HepG2 (cell line): Measurements from ENCODE around the gene SLC35B2. TPM values are rescaled to one million over a fixed set of nuclear protein-coding genes. Genes with fewer than 3 reads are reported as not detected.

Source experiments
- GATAD1 ChIP-seq: IDR thresholded peaks from 2 replicates; pipeline ENCODE4 v1.6.1; 2016; ENCODE audit warnings: missing genetic modification reagents, missing compliant biosample characterization
- KDM3A ChIP-seq: IDR thresholded peaks from 2 replicates; pipeline ENCODE4 v1.6.1; 2018; ENCODE audit warnings: low read depth, missing compliant biosample characterization
- KDM5B ChIP-seq: sonication (generic); formaldehyde crosslinking; IDR thresholded peaks from 2 replicates; pipeline ENCODE4 v1.4.0; 2020; ENCODE audit warnings: missing genetic modification reagents, mild to moderate bottlenecking, borderline replicate concordance
- NFAT5 ChIP-seq: sonication (generic); formaldehyde crosslinking; IDR thresholded peaks from 2 replicates; pipeline ENCODE4 v1.4.0; 2020; ENCODE audit warnings: missing genetic modification reagents
- NONO ChIP-seq, 2 experiments: fragments of 450-650 bp in 1 of 2; sonication (generic) in 1 of 2; formaldehyde crosslinking in 1 of 2; IDR thresholded peaks in 1 of 2; conservative IDR thresholded peaks in 1 of 2; 2 replicates each; pipeline versions ENCODE4 v1.6.1 to v1.8.0; 2017 to 2022; ENCODE audit warnings: mild to moderate bottlenecking in 1 of 2, missing genetic modification reagents in 1 of 2, moderate library complexity in 1 of 2
- NR2F2 ChIP-seq: IDR thresholded peaks from 2 replicates; pipeline ENCODE4 v1.6.1; 2012; ENCODE audit warnings: low read depth, inconsistent platforms, borderline replicate concordance
- PAWR ChIP-seq: sonication (generic); formaldehyde crosslinking; IDR thresholded peaks from 2 replicates; pipeline ENCODE4 v1.4.0; 2020; ENCODE audit warnings: missing genetic modification reagents, mild to moderate bottlenecking, borderline replicate concordance
- SP1 ChIP-seq, 2 experiments: fragments of 450-650 bp in 1 of 2; sonication (generic) in 1 of 2; formaldehyde crosslinking in 1 of 2; IDR thresholded peaks; 2 replicates each; pipeline versions ENCODE4 v1.4.0 to v1.6.1; 2016 to 2020; ENCODE audit warnings: missing genetic modification reagents in 1 of 2
- SSRP1 ChIP-seq: IDR thresholded peaks from 2 replicates; pipeline ENCODE4 v1.6.1; 2016; ENCODE audit warnings: control low read depth
- ZNF136 ChIP-seq: sonication (generic); formaldehyde crosslinking; IDR thresholded peaks from 2 replicates; pipeline ENCODE4 v1.8.1; 2022; ENCODE audit warnings: low read depth, mild to moderate bottlenecking, moderate library complexity, missing genetic modification reagents
- ZNF292 ChIP-seq: sonication (generic); formaldehyde crosslinking; IDR thresholded peaks from 2 replicates; pipeline ENCODE4 v1.8.1; 2022; ENCODE audit warnings: mild to moderate bottlenecking, low read depth, missing genetic modification reagents, borderline replicate concordance
- ZNF496 ChIP-seq: sonication (generic); formaldehyde crosslinking; IDR thresholded peaks from 2 replicates; pipeline ENCODE4 v1.8.1; 2023; ENCODE audit warnings: mild to moderate bottlenecking, moderate library complexity, missing genetic modification reagents; ENCODE audit not compliant: insufficient replicate concordance
- ZNF557 ChIP-seq: sonication (generic); formaldehyde crosslinking; IDR thresholded peaks from 2 replicates; pipeline ENCODE4 v1.4.0; 2020; ENCODE audit warnings: missing genetic modification reagents
- ZNF567 ChIP-seq: sonication (generic); formaldehyde crosslinking; IDR thresholded peaks from 2 replicates; pipeline ENCODE4 v1.8.1; 2023; ENCODE audit warnings: mild to moderate bottlenecking, missing genetic modification reagents, borderline replicate concordance
- ZNF615 ChIP-seq: sonication (generic); formaldehyde crosslinking; IDR thresholded peaks from 2 replicates; pipeline ENCODE4 v1.5.0; 2020; ENCODE audit warnings: mild to moderate bottlenecking, missing genetic modification reagents, borderline replicate concordance
- ZNF646 ChIP-seq: sonication (generic); formaldehyde crosslinking; IDR thresholded peaks from 2 replicates; pipeline ENCODE4 v1.9.0; 2021; ENCODE audit warnings: mild to moderate bottlenecking, missing genetic modification reagents
- polyA plus RNA-seq, 8 experiments: library from polyadenylated mRNA; depleted of rRNA in 3 of 8; stranded (reverse) in 7 of 8; unstranded in 1 of 8; fragments of >200 nt; fragmentation: Illumina TruSeq in 4 of 8; extraction: Trizol in 4 of 8; gene quantifications; 2 replicates each; pipeline versions ENCODE4 v1.2.1 to v1.2.3, GENCODE V29; 2011 to 2016; ENCODE audit warnings: low read depth in 4 of 8, missing spikeins in 1 of 8, mixed read lengths in 1 of 8; ENCODE audit not compliant: insufficient read depth in 1 of 8
- total RNA-seq, 5 experiments: library from RNA; depleted of rRNA; stranded (reverse); fragments of >200 nt; fragmentation: Illumina TruSeq; extraction: Trizol; gene quantifications; 2 replicates each; pipeline ENCODE4 v1.2.3, GENCODE V29; 2016; ENCODE audit warnings: low read depth in 1 of 5

Gene SLC35B2
- total and polyA plus RNA-seq, 2 of the 13 experiments (the other 11 are each of a cell fraction or from before 2014, with no cell fraction given), result 61.1 to 148 TPM

GRCh38 chr6:44257025-44257752 is at the start of gene SLC35B2 (continued):
- TF ChIP-seq ZNF646 (CRISPR knock-in tag) (no peak), SP1 (IDR thresholded peaks at IDR 0.05) (no peak), SP1 (CRISPR knock-in tag; IDR thresholded peaks at IDR 0.05) (no peak; the same call in 1 of the 2 replicates), GATAD1 (CRISPR knock-in tag) (peak; percentile 92), ZNF557 (CRISPR knock-in tag) (0 out of 2 replicates have a peak, but pooled peaks have one; percentile 3), NR2F2 (0 out of 2 replicates have a peak, but pooled peaks have one; percentile 46), ZNF136 (no peak), SSRP1 (CRISPR knock-in tag) (peak; percentile 17; the same call in 1 of the 2 replicates), ZNF292 (CRISPR knock-in tag) (peak; percentile 67; the same call in 1 of the 2 replicates), KDM3A (peak; percentile 78; the same call in 1 of the 2 replicates), NFAT5 (CRISPR knock-in tag) (0 out of 2 replicates have a peak, but pooled peaks have one; percentile 67), PAWR (CRISPR knock-in tag) (0 out of 2 replicates have a peak, but pooled peaks have one; percentile 19), ZNF496 (no peak), KDM5B (peak; percentile 91; the same call in 1 of the 2 replicates), ZNF567 (peak; percentile 83; the same call in 1 of the 2 replicates), NONO (IDR thresholded peaks at IDR 0.05) (no peak), NONO (CRISPR knock-in tag; conservative IDR thresholded peaks at IDR 0.05) (peak; percentile 92), ZNF615 (CRISPR knock-in tag) (peak; percentile 76; the same call in 1 of the 2 replicates)
